22Rv1 (cell line): Measurements from ENCODE around the gene HARS2.
"Not testable (repeated sequence)": the region's sequence is repeated elsewhere in the genome, so short reads cannot be mapped to it uniquely, and the experiment has no call there.

Experiments
- ZFX ChIP-seq: fragments of 450-650 bp; IDR thresholded peaks from 2 replicates; pipeline ENCODE4 v1.6.1; 2017; ENCODE audit warnings: antibody characterized with exemption, borderline replicate concordance
- TF ChIP-seq, protein P1 (sequence below): fragments of 450-650 bp; IDR thresholded peaks from 2 replicates; pipeline ENCODE4 v1.5.1; 2017; ENCODE audit warnings: mild to moderate bottlenecking

DNA sequence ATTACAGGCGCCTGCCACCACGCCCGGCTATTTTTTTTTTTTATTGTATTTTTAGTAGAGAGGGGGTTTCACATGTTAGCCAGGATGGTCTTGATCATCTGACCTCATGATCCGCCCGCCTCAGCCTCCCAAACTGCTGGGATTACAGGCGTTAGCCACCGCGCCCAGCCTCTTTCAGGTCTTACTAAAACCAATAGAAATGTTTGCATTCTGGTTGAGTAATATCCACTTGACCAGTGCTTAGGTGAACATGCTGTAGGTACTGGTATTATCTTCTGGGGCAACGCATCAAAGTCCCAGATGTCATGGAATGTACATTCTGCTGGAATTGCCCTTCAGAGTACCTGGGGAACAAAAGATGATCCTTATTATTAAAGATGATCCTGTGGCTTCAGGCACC lies 17.5 kb downstream of the HARS2 start:
- TF ChIP-seq, protein P1, sequence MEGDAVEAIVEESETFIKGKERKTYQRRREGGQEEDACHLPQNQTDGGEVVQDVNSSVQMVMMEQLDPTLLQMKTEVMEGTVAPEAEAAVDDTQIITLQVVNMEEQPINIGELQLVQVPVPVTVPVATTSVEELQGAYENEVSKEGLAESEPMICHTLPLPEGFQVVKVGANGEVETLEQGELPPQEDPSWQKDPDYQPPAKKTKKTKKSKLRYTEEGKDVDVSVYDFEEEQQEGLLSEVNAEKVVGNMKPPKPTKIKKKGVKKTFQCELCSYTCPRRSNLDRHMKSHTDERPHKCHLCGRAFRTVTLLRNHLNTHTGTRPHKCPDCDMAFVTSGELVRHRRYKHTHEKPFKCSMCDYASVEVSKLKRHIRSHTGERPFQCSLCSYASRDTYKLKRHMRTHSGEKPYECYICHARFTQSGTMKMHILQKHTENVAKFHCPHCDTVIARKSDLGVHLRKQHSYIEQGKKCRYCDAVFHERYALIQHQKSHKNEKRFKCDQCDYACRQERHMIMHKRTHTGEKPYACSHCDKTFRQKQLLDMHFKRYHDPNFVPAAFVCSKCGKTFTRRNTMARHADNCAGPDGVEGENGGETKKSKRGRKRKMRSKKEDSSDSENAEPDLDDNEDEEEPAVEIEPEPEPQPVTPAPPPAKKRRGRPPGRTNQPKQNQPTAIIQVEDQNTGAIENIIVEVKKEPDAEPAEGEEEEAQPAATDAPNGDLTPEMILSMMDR = not testable (repeated sequence)
- TF ChIP-seq ZFX = not testable (repeated sequence)
